Cardiac fibroblast (primary cell): ENCODE results near the gene ACTL7B.
A peak's percentile ranks its signal among the peaks of the same experiment; 100 is the strongest.
"Not testable (repeated sequence)": the region's sequence is repeated elsewhere in the genome, so short reads cannot be mapped to it uniquely, and the experiment has no call there.

Source experiments
- DNase-seq, 2 donors: peaks; one replicate each; pipeline versions ENCODE4 v3.0.0 to v3.0.0-alpha.2; 2010; ENCODE audit warnings: low read depth in 2 of 2
- H3K4me3 ChIP-seq, 2 donors: replicated peaks in 1 of 2; 1 replicate in 1 of 2; 2 replicates in 1 of 2; pipeline ENCODE4 v1.5.1; 2011; ENCODE audit warnings: low read depth in 2 of 2, low read length in 2 of 2, mild to moderate bottlenecking in 2 of 2, moderate library complexity in 1 of 2
- CTCF ChIP-seq: IDR thresholded peaks from one replicate; pipeline ENCODE4 v1.5.1; 2011; ENCODE audit warnings: low read depth, mild to moderate bottlenecking, low read length, inconsistent platforms

Gene ACTL7B

GRCh38 chr9:108894225-108894997 is 38.6 kb upstream of the ACTL7B start:
- no peak for TF ChIP-seq CTCF
- DNase-seq: no peak
- H3K4me3 ChIP-seq: no peak overlapping the region

DNA sequence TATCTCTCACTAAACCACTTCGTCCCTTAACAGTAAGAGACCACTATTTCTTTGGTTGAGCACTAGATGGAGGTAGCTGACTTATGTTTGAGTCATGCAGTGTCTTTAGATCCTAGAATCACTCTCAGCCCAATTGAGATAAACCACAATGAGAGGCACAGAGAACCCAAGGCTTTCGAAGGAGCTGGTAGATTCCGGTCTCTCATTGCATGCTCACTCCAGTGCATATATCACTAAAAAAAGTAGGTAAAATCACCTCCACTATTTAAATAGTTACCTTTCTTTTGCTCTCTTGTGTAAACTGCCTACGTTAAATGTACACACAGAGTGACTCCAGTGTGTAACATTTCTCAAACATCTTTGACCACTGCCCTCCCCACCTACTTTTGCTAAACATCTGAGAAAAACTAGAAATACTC is 33.9 kb upstream of the ACTL7B start:
- TF ChIP-seq CTCF: peak; percentile 32
- H3K4me3 ChIP-seq: no peak overlapping the region
- peak; percentile 50 to 55 for DNase-seq

DNA sequence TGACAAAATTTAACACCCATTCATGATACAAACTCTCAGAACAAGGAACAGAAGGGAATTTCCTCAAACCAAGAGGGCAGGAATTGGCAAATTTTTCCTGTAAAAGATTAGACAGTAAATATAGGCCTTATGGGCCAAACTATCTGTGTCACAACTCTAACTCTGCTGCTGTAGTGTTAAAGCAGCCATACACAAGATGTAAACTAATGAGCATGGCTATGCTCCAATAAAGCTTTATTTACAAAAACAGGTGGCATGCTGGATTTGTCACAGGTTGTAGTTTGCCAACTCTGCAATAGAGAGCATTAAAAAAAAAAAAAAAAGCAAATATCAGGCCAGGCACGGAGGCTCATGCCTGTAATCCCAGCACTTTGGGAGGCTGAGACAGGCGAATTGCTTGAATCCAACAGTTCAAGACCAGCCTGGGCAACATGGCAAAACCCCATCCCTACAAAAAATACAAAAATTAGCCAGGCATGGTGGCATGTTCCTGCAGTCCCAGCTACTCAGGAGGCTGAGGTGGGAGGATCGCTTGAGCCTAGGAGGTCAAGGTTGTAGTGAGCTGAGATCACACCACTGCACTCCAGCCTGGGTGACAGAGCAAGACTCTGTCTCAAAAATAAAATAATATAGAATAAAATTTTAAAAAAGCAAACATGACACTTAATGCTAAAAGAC is 30.9 kb upstream of the ACTL7B start:
- H3K4me3 ChIP-seq: not testable (repeated sequence)
- peak; percentile 5 to 26 for DNase-seq

- peak; percentile 89 to 94 for DNase-seq
- no peak overlapping the region for H3K4me3 ChIP-seq
- TF ChIP-seq CTCF: no peak
These were observed 30.0 kb upstream of the ACTL7B start for GRCh38 chr9:108885643-108886348.

GRCh38 chr9:108884701-108885100 is 28.9 kb upstream of the ACTL7B start:
- DNase-seq: no peak
- TF ChIP-seq CTCF: no peak
- no peak overlapping the region for H3K4me3 ChIP-seq

DNA sequence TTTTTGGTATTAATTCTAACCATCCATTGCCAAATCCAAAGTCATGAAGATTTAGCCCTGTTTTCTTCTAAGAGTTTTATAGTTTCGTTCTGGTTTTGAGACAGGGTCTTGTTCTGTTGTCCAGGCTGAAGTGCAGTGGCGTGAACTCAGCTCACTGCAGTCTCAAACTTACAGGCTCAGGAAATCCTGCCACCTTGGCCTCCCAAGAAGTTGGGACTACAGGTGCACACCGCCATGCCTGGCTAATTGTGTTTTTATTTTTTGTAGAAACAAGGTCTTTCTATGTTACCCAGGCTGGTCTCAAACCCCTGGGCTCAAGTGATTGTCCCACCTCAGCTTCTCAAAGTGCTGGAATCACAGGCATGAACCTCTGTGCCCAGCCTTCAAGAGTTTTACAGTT is 27.3 kb upstream of the ACTL7B start:
- no peak for TF ChIP-seq CTCF
- DNase-seq: no peak
- no peak overlapping the region for H3K4me3 ChIP-seq
